DND-41 (cell line): ENCODE measurements around the gene CPT1A.

Experiments
- ATAC-seq: fragments of 200-7000 bp; cut with Tn5 transposase; 3 replicates; pipeline ENCODE4 v1.9.1; 2021; ENCODE audit warnings: low read depth; ENCODE audit not compliant: insufficient read depth
- DNase-seq: peaks from one replicate; pipeline ENCODE4 v3.0.0-alpha.2; 2020
- H2AFZ ChIP-seq: 2 replicates; pipeline ENCODE4 v1.6.0; 2012; ENCODE audit warnings: low read depth, low read length
- H3K27ac ChIP-seq: 2 replicates; pipeline ENCODE4 v1.5.1; 2012; ENCODE audit warnings: low read length, inconsistent platforms
- H3K27me3 ChIP-seq: fragments of 200-600 bp; sonication (generic); 2 replicates; pipeline ENCODE4 v1.6.0; 2012; ENCODE audit warnings: low read length, mild to moderate bottlenecking, inconsistent platforms; ENCODE audit not compliant: insufficient read depth, poor library complexity
- H3K36me3 ChIP-seq: 2 replicates; pipeline ENCODE4 v1.5.1; 2012; ENCODE audit warnings: low read length, inconsistent platforms; ENCODE audit not compliant: insufficient read depth
- H3K4me1 ChIP-seq: 2 replicates; pipeline ENCODE4 v1.5.1; 2012; ENCODE audit warnings: mild to moderate bottlenecking, low read length; ENCODE audit not compliant: insufficient read depth
- H3K4me2 ChIP-seq: 2 replicates; pipeline ENCODE4 v1.6.0; 2012; ENCODE audit warnings: mild to moderate bottlenecking, moderate library complexity, low read length, inconsistent platforms; ENCODE audit not compliant: insufficient read depth
- H3K4me3 ChIP-seq, 2 experiments: fragments of 200-600 bp in 1 of 2; shearing (Covaris generic) in 1 of 2; 2 replicates each; pipeline ENCODE4 v1.5.1; 2012 to 2016; ENCODE audit warnings: inconsistent platforms in 2 of 2, low read length in 2 of 2, mild to moderate bottlenecking in 2 of 2, low read depth in 1 of 2, moderate library complexity in 1 of 2
- H3K79me2 ChIP-seq: 2 replicates; pipeline ENCODE4 v1.6.0; 2012; ENCODE audit warnings: low read length, inconsistent platforms; ENCODE audit not compliant: insufficient read depth
- H3K9ac ChIP-seq: 2 replicates; pipeline ENCODE4 v1.6.0; 2012; ENCODE audit warnings: low read depth, mild to moderate bottlenecking, inconsistent platforms, low read length, moderate library complexity
- H3K9me3 ChIP-seq: 2 replicates; pipeline ENCODE4 v1.5.1; 2012; ENCODE audit warnings: low read length, moderate library complexity, mild to moderate bottlenecking, inconsistent platforms; ENCODE audit not compliant: insufficient read depth, severe bottlenecking
- H4K20me1 ChIP-seq: 2 replicates; pipeline ENCODE4 v1.6.0; 2012; ENCODE audit warnings: low read length; ENCODE audit not compliant: insufficient read depth
- CTCF ChIP-seq: IDR thresholded peaks from 2 replicates; pipeline ENCODE4 v1.5.1; 2012; ENCODE audit warnings: borderline replicate concordance, low read length, moderate library complexity, mild to moderate bottlenecking; ENCODE audit not compliant: poor library complexity, severe bottlenecking; ENCODE audit errors: extremely low read depth
- EZH2 ChIP-seq: IDR thresholded peaks from 3 replicates; pipeline ENCODE4 v1.6.1; 2012; ENCODE audit warnings: borderline replicate concordance, low read depth, mild to moderate bottlenecking, moderate library complexity, low read length, inconsistent platforms; ENCODE audit not compliant: severe bottlenecking

The CPT1A gene

GRCh38 chr11:68776442-68777235, 65.1 kb downstream of the CPT1A start:
- no peak overlapping the region for H3K4me2 ChIP-seq
- H3K9me3 ChIP-seq = no peaks in the 10 kb centered on the region
- H3K27me3 ChIP-seq = no peaks in the 10 kb centered on the region
- H4K20me1 ChIP-seq = no peaks in the 10 kb centered on the region
- peaks cover 77% of the 10 kb centered on the region for H3K36me3 ChIP-seq
- H3K79me2 ChIP-seq = no peaks in the 10 kb centered on the region
- H3K4me3 ChIP-seq = no peak overlapping the region
- no peak overlapping the region for H3K27ac ChIP-seq
- ATAC-seq = no peak
- no peak overlapping the region for H3K9ac ChIP-seq
- no peaks in the 10 kb centered on the region for H3K4me1 ChIP-seq
- no peak overlapping the region for H2AFZ ChIP-seq
- no peak for DNase-seq
- no peak for TF ChIP-seq CTCF
- no peak for TF ChIP-seq EZH2

- peaks cover 79% of the 10 kb centered on the region for H3K36me3 ChIP-seq
- H3K27ac ChIP-seq = no peak overlapping the region
- H3K4me3 ChIP-seq = no peak overlapping the region
- H4K20me1 ChIP-seq = 0 out of 2 replicates have a peak, but pooled peaks cover under 1% of the 10 kb centered on the region
- no peak overlapping the region for H3K9ac ChIP-seq
- H3K27me3 ChIP-seq = no peaks in the 10 kb centered on the region
- no peaks in the 10 kb centered on the region for H3K4me1 ChIP-seq
- no peaks in the 10 kb centered on the region for H3K9me3 ChIP-seq
- H2AFZ ChIP-seq = no peak overlapping the region
- DNase-seq (no peak), ATAC-seq (no peak)
- H3K79me2 ChIP-seq = no peaks in the 10 kb centered on the region
- TF ChIP-seq EZH2 (no peak), CTCF (no peak)
- no peak overlapping the region for H3K4me2 ChIP-seq
These were observed 65.7 kb downstream of the CPT1A start for GRCh38 chr11:68775951-68776388.

- no peak for ATAC-seq
- no peaks in the 10 kb centered on the region for H3K79me2 ChIP-seq
- TF ChIP-seq CTCF (no peak), EZH2 (no peak)
- no peak overlapping the region for H3K9ac ChIP-seq
- no peaks in the 10 kb centered on the region for H3K4me1 ChIP-seq
- peaks cover 76% of the 10 kb centered on the region for H3K36me3 ChIP-seq
- H2AFZ ChIP-seq = no peak overlapping the region
- 0 out of 2 replicates have a peak, but pooled peaks cover 4% of the 10 kb centered on the region for H4K20me1 ChIP-seq
- H3K4me3 ChIP-seq = no peak overlapping the region
- no peak for DNase-seq
- H3K4me2 ChIP-seq = no peak overlapping the region
- no peaks in the 10 kb centered on the region for H3K27me3 ChIP-seq
- no peaks in the 10 kb centered on the region for H3K9me3 ChIP-seq
- no peak overlapping the region for H3K27ac ChIP-seq
These were observed 67.5 kb downstream of the CPT1A start for GRCh38 chr11:68774194-68774585.
